PC-9 (cell line): ENCODE results near the gene RTEL1. TPM values are rescaled to one million over a fixed set of nuclear protein-coding genes. Genes with fewer than 3 reads are reported as not detected.

ENCODE experiments used
- BruUV-seq: library from RNA; stranded (reverse); fragments of 400-500 nt; replicated peaks from 2 replicates; lab custom pipeline; 2021; lab: Mats Ljungman, UMichigan
- CTCF ChIA-PET: fragments of 300-600 bp; sonication (Branson Sonifier 250); formaldehyde crosslinking; loops from one replicate; lab custom pipeline; 2022; ENCODE audit warnings: antibody characterized with exemption; lab: Charles Lee
- POLR2A ChIA-PET: fragments of 300-600 bp; sonication (Branson Sonifier 250); formaldehyde crosslinking; loops from one replicate; lab custom pipeline; 2022; ENCODE audit warnings: antibody characterized with exemption; ENCODE audit not compliant: unreplicated experiment; lab: Charles Lee
- DNase-seq, 2 experiments: peaks; one replicate each; pipeline versions ENCODE4 v3.0.0 to v3.0.0-alpha.2; 2015 to 2022; ENCODE audit warnings: mixed read lengths in 1 of 2
- H2AFZ ChIP-seq: fragments of 200-600 bp; sonication (generic); 2 replicates; pipeline ENCODE4 v1.8.1; 2017; ENCODE audit warnings: antibody characterized with exemption
- H3F3A ChIP-seq: fragments of 200-600 bp; sonication (generic); 2 replicates; pipeline ENCODE4 v1.8.1; 2017; ENCODE audit warnings: antibody characterized with exemption, mild to moderate bottlenecking, low read depth; ENCODE audit not compliant: insufficient read depth
- H3K27ac ChIP-seq: fragments of 200-600 bp; sonication (generic); 2 replicates; pipeline ENCODE4 v1.6.1; 2016; ENCODE audit warnings: mixed run types
- H3K27me3 ChIP-seq: fragments of 200-600 bp; sonication (generic); 2 replicates; pipeline ENCODE4 v1.6.1; 2016; ENCODE audit warnings: low read depth, mixed run types; ENCODE audit not compliant: insufficient read depth
- H3K36me3 ChIP-seq: fragments of 200-600 bp; sonication (generic); 2 replicates; pipeline ENCODE4 v1.6.1; 2016; ENCODE audit warnings: low read depth, mixed run types
- H3K4me1 ChIP-seq: fragments of 200-600 bp; sonication (generic); replicated peaks from 2 replicates; pipeline ENCODE4 v1.6.1; 2016; ENCODE audit warnings: mixed run types; ENCODE audit not compliant: insufficient read depth
- H3K4me2 ChIP-seq: fragments of 200-600 bp; sonication (generic); 2 replicates; pipeline ENCODE4 v1.6.1; 2017; ENCODE audit warnings: mixed run types
- H3K4me3 ChIP-seq: fragments of 200-600 bp; sonication (generic); 2 replicates; pipeline ENCODE4 v1.6.1; 2016; ENCODE audit warnings: mixed run types
- H3K79me2 ChIP-seq: fragments of 200-600 bp; sonication (generic); 2 replicates; pipeline ENCODE4 v1.6.1; 2017; ENCODE audit warnings: low read depth, mixed run types
- H3K9me2 ChIP-seq: fragments of 200-600 bp; sonication (generic); 2 replicates; pipeline ENCODE4 v1.8.1; 2017; ENCODE audit warnings: mild to moderate bottlenecking; ENCODE audit not compliant: insufficient read depth
- H3K9me3 ChIP-seq: fragments of 200-600 bp; sonication (generic); 2 replicates; pipeline ENCODE4 v1.8.1; 2016; ENCODE audit warnings: low read depth; ENCODE audit not compliant: insufficient read depth
- H4K20me1 ChIP-seq: fragments of 200-600 bp; sonication (generic); 2 replicates; pipeline ENCODE4 v1.8.1; 2017; ENCODE audit not compliant: insufficient read depth
- CTCF ChIP-seq: fragments of 200-600 bp; sonication (generic); conservative IDR thresholded peaks from 2 replicates; pipeline ENCODE4 v1.6.1; 2017; ENCODE audit warnings: mixed run types, antibody characterized with exemption, mild to moderate bottlenecking, moderate library complexity
- EZH2 ChIP-seq: fragments of 200-600 bp; sonication (generic); IDR thresholded peaks from 2 replicates; pipeline ENCODE4 v1.8.0; 2017; ENCODE audit warnings: antibody characterized with exemption, low read depth
- intact Hi-C: fragments of 100-400 bp; cut with micrococcal nuclease; formaldehyde crosslinking; loops from one replicate; pipeline ENCODE4 v1.10.0; 2022; ENCODE audit not compliant: unreplicated experiment
- total RNA-seq: library from RNA; stranded (reverse); gene quantifications from 2 replicates; pipeline ENCODE4 v1.2.3, GENCODE V29; 2021

Gene RTEL1
- total RNA-seq, 1 experiment from 2014 or later, result 36.0 TPM

- Histone ChIP-seq H3K9me3 (no peaks in the 10 kb centered on the region), H3K27me3 (no peaks in the 10 kb centered on the region), H3K4me1 (peaks cover 50% of the 10 kb centered on the region), H3K27ac (peak overlapping the region; percentile 82), H4K20me1 (no peaks in the 10 kb centered on the region), H3K36me3 (0 out of 2 replicates have a peak, but pooled peaks cover 3% of the 10 kb centered on the region), H3F3A (peaks cover 37% of the 10 kb centered on the region), H3K4me3 (no peak overlapping the region), H2AFZ (no peak overlapping the region), H3K79me2 (peaks cover 9% of the 10 kb centered on the region; the same call in 1 of the 2 replicates), H3K4me2 (peak overlapping the region; percentile 37), H3K9me2 (no peaks in the 10 kb centered on the region)
- no TSS peak for BruUV-seq
- no peak for DNase-seq
- TF ChIP-seq CTCF, result no peak
- no peak for TF ChIP-seq EZH2
- POLR2A ChIA-PET, result interaction anchor here (0.6 to 1.3 kb wide), 4 partner anchors 14 to 434 kb away, joined by 3 to 38 read pairs (median 8); no protein-coding TSS in a partner anchor
- CTCF ChIA-PET, result no interaction called here
- intact Hi-C loops, result loop anchor here (1.0 to 10.0 kb wide), 4 partner anchors 18 to 143 kb away; partner anchors contain the start of gene RTEL1
Observed at GRCh38 chr20:63681609-63682142, 23.6 kb downstream of the RTEL1 start.

- Histone ChIP-seq H3K4me1 (peaks cover 57% of the 10 kb centered on the region), H3K27me3 (no peaks in the 10 kb centered on the region), H3K9me3 (no peaks in the 10 kb centered on the region), H3K27ac (peak overlapping the region; percentile 82), H3K9me2 (no peaks in the 10 kb centered on the region), H3K4me2 (peak overlapping the region; percentile 58), H3K79me2 (peaks cover 9% of the 10 kb centered on the region; the same call in 1 of the 2 replicates), H3K36me3 (0 out of 2 replicates have a peak, but pooled peaks cover 3% of the 10 kb centered on the region), H3F3A (peaks cover 37% of the 10 kb centered on the region), H4K20me1 (no peaks in the 10 kb centered on the region), H2AFZ (no peak overlapping the region), H3K4me3 (no peak overlapping the region)
- TF ChIP-seq EZH2, result no peak
- no peak for TF ChIP-seq CTCF
- ChIA-PET CTCF (interaction anchor here (0.8 kb wide), 1 partner anchor 291 kb away, joined by 3 read pairs; no protein-coding TSS in a partner anchor), POLR2A (interaction anchor here (0.6 to 1.3 kb wide), 5 partner anchors 33 to 433 kb away, joined by 3 to 38 read pairs (median 6); no protein-coding TSS in a partner anchor)
- intact Hi-C loops, result loop anchor here (1.0 to 10.0 kb wide), 4 partner anchors 17 to 144 kb away; partner anchors contain the start of gene RTEL1
- BruUV-seq, result no TSS peak
- peak; percentile 99 to 100 for DNase-seq
Observed at GRCh38 chr20:63682384-63683139, 24.4 kb downstream of the RTEL1 start.

GRCh38 chr20:63685269-63686026, 27.3 kb downstream of the RTEL1 start:
- no peaks in the 10 kb centered on the region for H4K20me1 ChIP-seq
- TF ChIP-seq CTCF (no peak), EZH2 (no peak)
- H3K4me3 ChIP-seq, result no peak overlapping the region
- ChIA-PET CTCF (no interaction called here), POLR2A (no interaction called here)
- intact Hi-C loops, result loop anchor here (10.0 kb wide), 1 partner anchor 101 kb away; no protein-coding TSS in a partner anchor
- H3F3A ChIP-seq, result peaks cover 45% of the 10 kb centered on the region
- H3K27me3 ChIP-seq, result no peaks in the 10 kb centered on the region
- no TSS peak for BruUV-seq
- no peak overlapping the region for H2AFZ ChIP-seq
- H3K27ac ChIP-seq, result no peak overlapping the region
- peaks cover 9% of the 10 kb centered on the region; the same call in 1 of the 2 replicates for H3K79me2 ChIP-seq
- 0 out of 2 replicates have a peak, but pooled peaks cover 3% of the 10 kb centered on the region for H3K36me3 ChIP-seq
- no peaks in the 10 kb centered on the region for H3K9me2 ChIP-seq
- DNase-seq, result no peak
- H3K4me1 ChIP-seq, result peaks cover 64% of the 10 kb centered on the region
- no peaks in the 10 kb centered on the region for H3K9me3 ChIP-seq
- no peak overlapping the region for H3K4me2 ChIP-seq
